HFFc6 (cell line): ENCODE results near the gene C8G. TPM values are rescaled to one million over a fixed set of nuclear protein-coding genes. Genes with fewer than 3 reads are reported as not detected.

ENCODE experiments used
- DNase-seq: peaks from one replicate; pipeline ENCODE4 v3.0.0-alpha.2; 2018
- H3K27ac Mint-ChIP-seq: 2 replicates; pipeline ENCODE4 v1.8.0; 2020; ENCODE audit warnings: mild to moderate bottlenecking, mixed read lengths
- H3K27me3 Mint-ChIP-seq: 2 replicates; pipeline ENCODE4 v1.8.0; 2021; ENCODE audit warnings: mild to moderate bottlenecking, moderate library complexity, mixed read lengths; ENCODE audit not compliant: insufficient read depth
- H3K36me3 Mint-ChIP-seq: 2 replicates; pipeline ENCODE4 v1.8.0; 2021; ENCODE audit warnings: low read depth, mixed read lengths
- H3K4me1 Mint-ChIP-seq: 2 replicates; pipeline ENCODE4 v1.8.0; 2020; ENCODE audit warnings: low read depth, mixed read lengths
- H3K4me3 Mint-ChIP-seq: 2 replicates; pipeline ENCODE4 v1.8.0; 2020; ENCODE audit warnings: mild to moderate bottlenecking, moderate library complexity, mixed read lengths
- H3K9me3 Mint-ChIP-seq: 2 replicates; pipeline ENCODE4 v1.8.0; 2020; ENCODE audit warnings: mild to moderate bottlenecking, mixed read lengths
- total RNA-seq, 6 experiments: library from RNA; stranded (reverse); fragmentation: NEBNext Ultra II Directional; extraction: Animal tissue kit (Norgen Biotek cat#: 25700); gene quantifications; 2 replicates in 1 of 6; 3 replicates in 5 of 6; pipeline ENCODE4 v1.2.3, GENCODE V29; 2021
- TF ChIP-seq, protein P1 (sequence below): fragments of 200-600 bp; sonication (generic); IDR thresholded peaks from 2 replicates; pipeline ENCODE4 v1.5.0; 2021; ENCODE audit warnings: antibody characterized with exemption, mild to moderate bottlenecking

The C8G gene
- total RNA-seq, 6 experiments from 2014 or later = 0.51 to 1.8 (median 0.97) TPM

DNA sequence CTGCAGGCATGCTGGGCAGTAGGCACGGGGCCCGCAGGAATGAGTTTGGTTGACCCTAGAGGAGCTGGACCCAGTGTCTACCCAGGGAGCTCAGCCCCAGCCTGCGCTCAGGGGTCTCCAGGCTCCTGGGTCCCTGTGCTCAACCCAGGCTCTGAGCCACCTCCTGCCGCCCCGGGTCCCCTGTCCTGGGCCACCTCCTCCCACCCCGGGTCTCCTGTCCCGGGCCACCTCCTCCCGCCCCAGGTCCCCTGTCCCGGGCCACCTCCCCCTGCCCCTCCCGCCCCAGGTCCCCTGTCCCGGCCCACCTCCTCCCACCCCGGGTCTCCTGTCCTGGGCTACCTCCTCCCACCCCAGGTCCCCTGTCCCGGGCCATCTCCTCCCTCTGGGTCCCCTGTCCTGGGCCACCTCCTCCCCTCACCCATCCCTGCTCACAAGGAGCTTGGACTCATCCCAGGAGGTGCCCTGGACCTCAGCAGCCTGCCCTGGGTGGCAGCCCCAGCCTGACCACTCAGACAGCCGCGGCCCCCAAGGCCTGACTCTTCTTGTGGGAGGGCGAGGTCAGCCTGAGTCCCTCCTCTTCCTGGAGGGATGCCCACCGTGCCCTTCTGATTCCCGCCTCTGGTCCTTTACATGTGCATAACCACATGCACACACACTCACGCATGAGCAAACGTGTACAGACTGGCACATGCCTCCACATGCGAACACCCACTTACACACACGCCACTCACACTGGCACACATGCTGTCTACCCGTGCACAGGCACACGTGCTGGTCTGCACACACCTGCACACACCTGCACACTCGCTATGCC lies 9.4 kb downstream of the C8G start:
- H3K4me3 Mint-ChIP-seq = no peak overlapping the region
- no peak for DNase-seq
- no peak overlapping the region for H3K27ac Mint-ChIP-seq
- peaks cover 4% of the 10 kb centered on the region for H3K27me3 Mint-ChIP-seq
- H3K4me1 Mint-ChIP-seq = no peaks in the 10 kb centered on the region
- H3K9me3 Mint-ChIP-seq = peaks cover 8% of the 10 kb centered on the region; the same call in 1 of the 2 replicates
- TF ChIP-seq, protein P1, sequence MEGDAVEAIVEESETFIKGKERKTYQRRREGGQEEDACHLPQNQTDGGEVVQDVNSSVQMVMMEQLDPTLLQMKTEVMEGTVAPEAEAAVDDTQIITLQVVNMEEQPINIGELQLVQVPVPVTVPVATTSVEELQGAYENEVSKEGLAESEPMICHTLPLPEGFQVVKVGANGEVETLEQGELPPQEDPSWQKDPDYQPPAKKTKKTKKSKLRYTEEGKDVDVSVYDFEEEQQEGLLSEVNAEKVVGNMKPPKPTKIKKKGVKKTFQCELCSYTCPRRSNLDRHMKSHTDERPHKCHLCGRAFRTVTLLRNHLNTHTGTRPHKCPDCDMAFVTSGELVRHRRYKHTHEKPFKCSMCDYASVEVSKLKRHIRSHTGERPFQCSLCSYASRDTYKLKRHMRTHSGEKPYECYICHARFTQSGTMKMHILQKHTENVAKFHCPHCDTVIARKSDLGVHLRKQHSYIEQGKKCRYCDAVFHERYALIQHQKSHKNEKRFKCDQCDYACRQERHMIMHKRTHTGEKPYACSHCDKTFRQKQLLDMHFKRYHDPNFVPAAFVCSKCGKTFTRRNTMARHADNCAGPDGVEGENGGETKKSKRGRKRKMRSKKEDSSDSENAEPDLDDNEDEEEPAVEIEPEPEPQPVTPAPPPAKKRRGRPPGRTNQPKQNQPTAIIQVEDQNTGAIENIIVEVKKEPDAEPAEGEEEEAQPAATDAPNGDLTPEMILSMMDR = no peak
- no peaks in the 10 kb centered on the region for H3K36me3 Mint-ChIP-seq

DNA sequence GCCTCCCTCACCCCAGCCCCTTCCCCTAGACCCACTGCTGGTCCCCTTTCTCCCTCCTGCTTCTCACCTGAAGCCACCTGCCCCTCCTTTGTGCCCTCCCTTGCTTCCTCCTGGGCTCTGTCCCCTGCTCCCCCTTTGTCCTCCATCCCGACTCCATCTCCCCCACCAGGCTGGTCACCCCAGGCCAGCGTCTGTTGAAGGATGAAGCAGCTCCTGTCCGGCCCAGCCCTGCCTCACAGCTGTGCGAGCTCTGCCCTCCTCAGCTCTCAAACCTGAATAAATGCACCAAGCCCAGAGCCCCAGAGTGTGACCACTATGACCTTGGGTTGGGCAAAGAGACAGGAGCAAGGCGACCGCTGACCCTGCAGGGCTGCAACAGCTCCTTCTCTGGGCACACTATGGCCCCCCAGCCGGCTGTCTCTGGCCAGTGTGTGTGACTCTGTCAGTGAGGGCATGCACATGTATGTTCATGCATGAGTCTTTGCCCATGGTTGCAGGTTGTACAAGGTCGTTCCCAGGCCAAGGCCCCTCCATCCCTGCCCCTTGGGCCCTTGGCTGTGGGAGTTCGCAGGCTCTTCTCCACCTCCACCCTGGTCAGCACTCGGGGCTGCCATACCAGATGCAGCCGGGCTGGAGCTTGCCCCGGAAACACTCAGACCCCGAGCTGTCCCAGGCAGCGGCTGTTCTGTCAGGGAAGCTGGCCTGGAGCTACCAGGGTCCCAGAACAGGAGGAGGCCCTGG lies 10.3 kb downstream of the C8G start:
- no peaks in the 10 kb centered on the region for H3K4me1 Mint-ChIP-seq
- TF ChIP-seq, protein P1 = no peak
- H3K9me3 Mint-ChIP-seq = peaks cover 8% of the 10 kb centered on the region; the same call in 1 of the 2 replicates
- DNase-seq = no peak
- H3K27ac Mint-ChIP-seq = no peak overlapping the region
- H3K4me3 Mint-ChIP-seq = no peak overlapping the region
- peaks cover 4% of the 10 kb centered on the region for H3K27me3 Mint-ChIP-seq
- no peaks in the 10 kb centered on the region for H3K36me3 Mint-ChIP-seq

DNA sequence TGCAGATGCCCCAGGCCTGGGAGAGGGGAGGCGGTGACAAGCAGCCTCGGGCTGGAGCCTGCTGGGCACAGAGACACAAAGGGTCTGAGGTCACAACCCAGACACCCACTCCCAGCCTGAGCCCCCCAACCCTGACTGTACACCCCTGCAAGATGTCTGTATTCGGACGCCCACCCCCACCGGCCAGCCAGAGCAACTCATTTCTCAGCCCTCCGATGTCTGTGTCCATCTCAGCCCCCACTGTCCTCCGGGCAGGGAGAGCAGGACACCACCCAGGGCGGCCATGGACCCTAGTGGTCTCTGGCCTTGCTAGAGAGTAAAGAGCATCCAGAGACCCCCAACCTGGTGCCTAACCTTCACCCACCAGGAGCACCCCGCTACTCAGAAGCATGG lies 10.9 kb downstream of the C8G start:
- Mint-ChIP-seq H3K36me3 (no peaks in the 10 kb centered on the region), H3K27ac (no peak overlapping the region), H3K9me3 (peaks cover 8% of the 10 kb centered on the region; the same call in 1 of the 2 replicates), H3K27me3 (peaks cover 4% of the 10 kb centered on the region), H3K4me1 (no peaks in the 10 kb centered on the region), H3K4me3 (no peak overlapping the region)
- TF ChIP-seq, protein P1 = no peak
- DNase-seq = no peak

- H3K27ac Mint-ChIP-seq = no peak overlapping the region
Observed at GRCh38 chr9:136956604-136957003, 11.6 kb downstream of the C8G start.

GRCh38 chr9:136957461-136957860 lies 12.4 kb downstream of the C8G start:
- H3K27ac Mint-ChIP-seq = no peak overlapping the region
- no peaks in the 10 kb centered on the region for H3K4me1 Mint-ChIP-seq
- peaks cover 8% of the 10 kb centered on the region; the same call in 1 of the 2 replicates for H3K9me3 Mint-ChIP-seq
- DNase-seq = no peak
- TF ChIP-seq, protein P1 = no peak
- H3K27me3 Mint-ChIP-seq = peaks cover 4% of the 10 kb centered on the region
- H3K36me3 Mint-ChIP-seq = no peaks in the 10 kb centered on the region
- no peak overlapping the region for H3K4me3 Mint-ChIP-seq

More at GRCh38 chr9:136956604-136957003, 11.6 kb downstream of the C8G start:
- Mint-ChIP-seq H3K4me3 (no peak overlapping the region; the same call in 1 of the 2 replicates), H3K36me3 (no peaks in the 10 kb centered on the region), H3K27me3 (peaks cover 4% of the 10 kb centered on the region), H3K9me3 (peaks cover 8% of the 10 kb centered on the region; the same call in 1 of the 2 replicates), H3K4me1 (no peaks in the 10 kb centered on the region)
- DNase-seq = no peak
- TF ChIP-seq, protein P1 = no peak
